ENCODE data around the gene KCNK5.

The KCNK5 gene

DNA sequence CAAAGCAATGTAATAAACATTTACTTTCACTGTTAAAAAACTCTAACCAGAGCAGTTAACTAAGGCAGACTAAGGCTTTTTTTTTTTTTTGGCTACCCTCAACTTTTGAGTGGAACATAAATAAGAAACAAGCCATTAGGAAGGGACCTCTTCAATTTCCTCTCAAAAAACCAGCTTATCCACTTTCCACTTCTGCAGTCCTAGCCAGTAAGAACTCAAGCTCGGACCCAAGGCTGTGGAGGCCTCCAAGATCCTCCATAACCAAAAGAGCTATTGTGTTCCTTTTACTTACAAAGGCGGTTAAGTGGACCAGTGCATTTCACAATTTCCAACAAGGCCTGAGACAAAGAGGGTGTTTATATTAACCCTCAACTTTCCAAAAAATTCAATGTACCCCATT lies 5.3 kb downstream of the KCNK5 start:
- TF ChIP-seq, protein P1, sequence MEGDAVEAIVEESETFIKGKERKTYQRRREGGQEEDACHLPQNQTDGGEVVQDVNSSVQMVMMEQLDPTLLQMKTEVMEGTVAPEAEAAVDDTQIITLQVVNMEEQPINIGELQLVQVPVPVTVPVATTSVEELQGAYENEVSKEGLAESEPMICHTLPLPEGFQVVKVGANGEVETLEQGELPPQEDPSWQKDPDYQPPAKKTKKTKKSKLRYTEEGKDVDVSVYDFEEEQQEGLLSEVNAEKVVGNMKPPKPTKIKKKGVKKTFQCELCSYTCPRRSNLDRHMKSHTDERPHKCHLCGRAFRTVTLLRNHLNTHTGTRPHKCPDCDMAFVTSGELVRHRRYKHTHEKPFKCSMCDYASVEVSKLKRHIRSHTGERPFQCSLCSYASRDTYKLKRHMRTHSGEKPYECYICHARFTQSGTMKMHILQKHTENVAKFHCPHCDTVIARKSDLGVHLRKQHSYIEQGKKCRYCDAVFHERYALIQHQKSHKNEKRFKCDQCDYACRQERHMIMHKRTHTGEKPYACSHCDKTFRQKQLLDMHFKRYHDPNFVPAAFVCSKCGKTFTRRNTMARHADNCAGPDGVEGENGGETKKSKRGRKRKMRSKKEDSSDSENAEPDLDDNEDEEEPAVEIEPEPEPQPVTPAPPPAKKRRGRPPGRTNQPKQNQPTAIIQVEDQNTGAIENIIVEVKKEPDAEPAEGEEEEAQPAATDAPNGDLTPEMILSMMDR (IDR thresholded peaks at IDR 0.05): no peak
- no peak for TF ChIP-seq ZFX (IDR thresholded peaks at IDR 0.05; ENCODE audit: borderline replicate concordance)
- no peak overlapping the region for H3K27ac ChIP-seq

DNA sequence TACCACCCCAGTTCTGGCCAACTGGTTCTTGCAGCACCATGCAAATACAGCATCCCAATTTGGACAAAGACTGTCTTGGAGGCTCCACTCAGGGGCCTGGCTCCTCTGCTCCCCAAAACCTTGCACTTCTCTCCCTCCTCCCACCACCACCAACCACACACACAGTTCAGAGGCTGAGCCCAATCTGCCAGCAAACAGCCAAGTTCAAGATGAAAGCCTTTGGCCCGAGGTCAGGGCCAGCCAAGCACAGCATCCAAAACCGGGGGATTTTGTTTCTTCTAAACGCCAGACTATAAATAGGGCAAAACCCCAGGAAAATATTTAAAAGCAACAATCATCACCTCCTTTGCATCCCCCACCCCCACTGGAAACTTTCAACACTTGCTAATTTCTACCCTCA lies 5.7 kb downstream of the KCNK5 start:
- no peak overlapping the region for H3K27ac ChIP-seq
- TF ChIP-seq, protein P1 (IDR thresholded peaks at IDR 0.05): no peak
- no peak for TF ChIP-seq ZFX (IDR thresholded peaks at IDR 0.05; ENCODE audit: borderline replicate concordance)

DNA sequence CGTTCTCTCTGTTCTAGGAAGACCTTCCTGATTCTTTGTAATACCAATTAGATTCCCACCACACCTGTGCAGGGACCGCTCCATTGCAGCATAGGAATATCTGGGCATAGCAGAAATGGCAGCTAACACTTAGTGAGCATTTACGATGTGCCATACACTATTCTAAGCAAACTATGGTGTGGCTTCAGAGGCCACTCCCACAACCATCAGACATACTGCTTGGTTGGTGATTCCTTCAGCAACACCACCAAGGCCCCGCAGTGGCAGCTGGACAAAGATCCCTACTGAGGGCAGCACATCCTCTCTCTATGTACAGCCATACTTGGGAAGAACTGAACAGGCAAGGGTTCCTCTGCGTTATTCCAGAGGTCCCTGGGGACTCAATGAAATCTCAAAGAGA lies 6.2 kb downstream of the KCNK5 start:
- TF ChIP-seq, protein P1 (IDR thresholded peaks at IDR 0.05): no peak
- TF ChIP-seq ZFX (IDR thresholded peaks at IDR 0.05; ENCODE audit: borderline replicate concordance): no peak
- no peak overlapping the region for H3K27ac ChIP-seq

DNA sequence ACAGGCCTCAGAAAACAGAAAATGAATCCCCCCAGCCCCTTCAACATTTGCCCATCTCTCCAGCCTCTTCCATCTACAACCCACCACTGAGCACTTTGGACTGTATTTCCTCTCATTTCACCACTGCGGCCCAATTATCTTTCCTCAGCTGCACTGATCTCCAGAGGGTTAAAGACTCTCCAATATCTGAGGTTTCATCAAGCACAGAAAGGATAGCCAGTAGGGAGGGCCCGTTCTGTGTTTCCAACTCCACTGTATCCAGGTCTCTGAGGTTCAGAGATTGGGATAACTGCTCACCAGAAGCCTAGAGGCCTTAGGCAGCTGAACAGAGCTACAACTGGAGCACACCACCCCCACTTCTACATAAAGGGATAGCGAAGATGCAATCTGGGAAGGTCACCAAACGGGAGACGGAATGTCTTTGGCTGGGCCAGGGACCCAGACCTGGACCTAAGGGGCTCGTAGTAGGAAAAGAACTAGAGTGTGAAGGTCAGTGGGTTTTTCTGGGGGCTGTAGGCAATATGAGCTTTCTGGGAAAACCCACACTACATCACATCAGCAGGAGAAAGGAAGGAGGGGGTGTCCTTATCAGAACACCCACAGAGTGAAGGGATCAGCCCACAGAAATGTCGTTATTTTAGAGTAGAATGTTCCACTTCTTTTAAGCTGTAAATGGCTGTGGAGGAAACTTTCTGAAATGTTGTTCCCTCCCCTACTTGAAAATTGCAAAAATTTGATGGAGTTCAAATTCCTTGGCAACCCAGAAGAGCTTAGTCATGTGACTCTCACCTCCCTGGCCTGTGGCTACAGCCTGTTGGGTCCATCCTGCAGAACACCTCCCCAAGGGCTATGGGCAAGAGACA lies 7.3 kb downstream of the KCNK5 start:
- H3K27ac ChIP-seq: no peak overlapping the region
- TF ChIP-seq ZFX (IDR thresholded peaks at IDR 0.05; ENCODE audit: borderline replicate concordance): no peak
- TF ChIP-seq, protein P1 (IDR thresholded peaks at IDR 0.05): no peak

DNA sequence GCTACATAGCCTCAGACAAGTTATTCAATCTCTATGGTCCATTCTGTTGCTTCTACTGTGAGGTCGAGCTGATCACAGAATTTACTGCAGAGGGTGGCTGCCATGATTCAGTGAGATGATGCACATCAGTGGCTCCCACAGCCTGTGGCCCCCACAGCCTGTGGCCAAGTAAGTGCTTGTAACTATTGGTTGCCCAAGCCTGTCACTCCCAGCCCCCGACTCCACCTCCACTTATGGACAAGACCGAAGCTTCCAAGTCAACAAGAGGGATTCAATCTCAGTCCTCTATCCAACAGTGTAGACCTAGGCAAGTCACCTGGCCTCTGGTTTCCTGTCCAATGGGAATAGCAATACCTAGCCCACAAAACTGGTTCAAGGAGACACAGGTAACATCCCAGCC lies 8.2 kb downstream of the KCNK5 start:
- TF ChIP-seq, protein P1 (IDR thresholded peaks at IDR 0.05): no peak
- TF ChIP-seq ZFX (IDR thresholded peaks at IDR 0.05; ENCODE audit: borderline replicate concordance): no peak
- no peak overlapping the region for H3K27ac ChIP-seq

DNA sequence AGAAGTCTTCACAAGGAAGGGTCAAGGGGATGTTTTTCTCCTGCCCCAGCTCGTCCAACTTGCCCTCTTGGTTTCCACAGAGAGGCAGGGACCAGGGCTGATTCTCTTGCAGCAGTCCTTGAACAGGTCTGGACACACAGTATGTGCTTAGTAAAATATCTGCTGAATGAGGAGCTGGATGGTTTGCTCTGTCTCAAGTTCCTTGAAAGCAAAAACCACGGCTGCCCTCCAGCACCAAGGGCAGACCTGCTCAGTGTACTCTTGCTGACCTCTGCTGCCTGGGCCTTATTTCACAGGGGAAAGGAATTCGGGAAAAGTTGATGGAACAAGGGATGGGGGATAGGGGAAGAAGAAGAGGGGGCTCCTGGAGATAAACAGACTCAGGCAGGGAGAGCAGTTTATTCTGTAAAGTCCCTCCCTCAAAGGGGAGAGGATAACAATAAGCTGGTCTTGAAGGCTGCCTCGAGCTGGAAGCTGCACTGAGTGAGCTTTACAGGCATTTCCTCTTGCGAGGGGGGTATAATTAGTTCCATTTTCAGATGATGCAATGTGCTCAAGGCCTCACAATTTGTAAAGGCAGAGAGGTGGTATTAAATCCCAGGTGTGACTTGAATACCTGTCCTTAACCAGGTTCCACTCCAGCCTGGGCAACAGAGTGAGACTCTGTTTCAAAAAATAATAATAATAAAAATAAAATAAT lies 10.3 kb downstream of the KCNK5 start:
- no peak overlapping the region for H3K27ac ChIP-seq
- TF ChIP-seq, protein P1 (IDR thresholded peaks at IDR 0.05): no peak
